OCI-LY7 (cell line): Measurements from ENCODE around the gene NUB1. TPM values are rescaled to one million over a fixed set of nuclear protein-coding genes. Genes with fewer than 3 reads are reported as not detected.

Experiments used
- BruUV-seq: library from RNA; stranded (reverse); fragments of 400-500 nt; replicated peaks from 2 replicates; lab custom pipeline; 2021; lab: Mats Ljungman, UMichigan
- CTCF ChIA-PET: fragments of 300-600 bp; sonication (Branson Sonifier 250); formaldehyde crosslinking; loops from one replicate; lab custom pipeline; 2022; ENCODE audit warnings: antibody characterized with exemption; ENCODE audit not compliant: unreplicated experiment; lab: Charles Lee
- POLR2A ChIA-PET: fragments of 300-600 bp; sonication (Branson Sonifier 250); formaldehyde crosslinking; loops from one replicate; lab custom pipeline; 2022; ENCODE audit warnings: antibody characterized with exemption; lab: Charles Lee
- DNase-seq: peaks from one replicate; pipeline ENCODE4 v3.0.0-alpha.2; 2015; ENCODE audit warnings: low spot score
- H2AFZ ChIP-seq: fragments of 200-600 bp; sonication (generic), shearing (Covaris generic); 2 replicates; pipeline ENCODE4 v1.6.1; 2014; ENCODE audit warnings: mild to moderate bottlenecking, antibody characterized with exemption, low read length, moderate library complexity
- H3K27ac ChIP-seq: fragments of 200-600 bp; sonication (generic); 2 replicates; pipeline ENCODE4 v1.5.1; 2014; ENCODE audit warnings: mixed run types, low read depth, mild to moderate bottlenecking, moderate library complexity, low read length, inconsistent platforms; ENCODE audit not compliant: poor library complexity, severe bottlenecking
- H3K36me3 ChIP-seq: fragments of 200-600 bp; sonication (generic); 2 replicates; pipeline ENCODE4 v1.6.1; 2014; ENCODE audit warnings: mild to moderate bottlenecking, antibody characterized with exemption, low read length, moderate library complexity, mixed read lengths; ENCODE audit not compliant: insufficient read depth
- H3K4me1 ChIP-seq: fragments of 200-600 bp; sonication (generic); 2 replicates; pipeline ENCODE4 v1.5.1; 2014; ENCODE audit warnings: mild to moderate bottlenecking, low read length; ENCODE audit not compliant: insufficient read depth, poor library complexity, severe bottlenecking
- H3K4me2 ChIP-seq: fragments of 200-600 bp; sonication (generic); 2 replicates; pipeline ENCODE4 v1.6.1; 2014; ENCODE audit warnings: mild to moderate bottlenecking, low read length
- H3K4me3 ChIP-seq: fragments of 200-600 bp; sonication (generic); 2 replicates; pipeline ENCODE4 v1.5.1; 2014; ENCODE audit warnings: mild to moderate bottlenecking, low read depth, low read length; ENCODE audit not compliant: poor library complexity, severe bottlenecking
- H3K79me2 ChIP-seq: fragments of 200-600 bp; sonication (generic); 2 replicates; pipeline ENCODE4 v1.6.1; 2016; ENCODE audit warnings: low read depth, mild to moderate bottlenecking, low read length, moderate library complexity, mixed read lengths; ENCODE audit not compliant: insufficient read depth
- H3K9me2 ChIP-seq: fragments of 200-600 bp; sonication (generic); 2 replicates; pipeline ENCODE4 v1.6.1; 2016; ENCODE audit warnings: mild to moderate bottlenecking, low read length, mixed read lengths; ENCODE audit not compliant: insufficient read depth
- H3K9me3 ChIP-seq: fragments of 200-600 bp; sonication (generic); 2 replicates; pipeline ENCODE4 v1.6.1; 2014; ENCODE audit warnings: mild to moderate bottlenecking, mixed run types, low read length, mixed read lengths
- H4K20me1 ChIP-seq: fragments of 200-600 bp; sonication (generic); 2 replicates; pipeline ENCODE4 v1.6.1; 2014; ENCODE audit warnings: mild to moderate bottlenecking, antibody characterized with exemption, low read length, moderate library complexity, mixed read lengths; ENCODE audit not compliant: insufficient read depth
- EZH2phosphoT487 ChIP-seq: fragments of 200-600 bp; sonication (generic); IDR thresholded peaks from 2 replicates; pipeline ENCODE4 v1.6.1; 2018; ENCODE audit warnings: low read depth, borderline replicate concordance, mild to moderate bottlenecking, mixed run types, antibody characterized with exemption, low read length, moderate library complexity, mixed read lengths
- intact Hi-C: fragments of 100-400 bp; cut with micrococcal nuclease; formaldehyde crosslinking; loops from one replicate; pipeline ENCODE4 v1.10.0; 2022; ENCODE audit not compliant: unreplicated experiment
- total RNA-seq, 2 experiments: library from RNA; depleted of rRNA in 1 of 2; stranded (reverse); fragments of >200 nt in 1 of 2; shearing (Covaris generic) in 1 of 2; gene quantifications; 2 replicates each; pipeline ENCODE4 v1.2.3, GENCODE V29; 2014 to 2022
- TF ChIP-seq, protein P1 (sequence below): fragments of 200-600 bp; sonication (generic); conservative IDR thresholded peaks from 2 replicates; pipeline ENCODE4 v1.5.1; 2014; ENCODE audit warnings: mild to moderate bottlenecking, antibody characterized with exemption, low read length, moderate library complexity, mixed read lengths

Gene NUB1
- total RNA-seq, 2 experiments from 2014 or later: 44.1 to 50.7 TPM

- no peak for DNase-seq
- CTCF ChIA-PET: no interaction called here
- H3K4me2 ChIP-seq: no peak overlapping the region
- no peak overlapping the region for H3K27ac ChIP-seq
- H2AFZ ChIP-seq: no peak overlapping the region
- H3K4me1 ChIP-seq: peaks cover 17% of the 10 kb centered on the region
- TF ChIP-seq, protein P1, sequence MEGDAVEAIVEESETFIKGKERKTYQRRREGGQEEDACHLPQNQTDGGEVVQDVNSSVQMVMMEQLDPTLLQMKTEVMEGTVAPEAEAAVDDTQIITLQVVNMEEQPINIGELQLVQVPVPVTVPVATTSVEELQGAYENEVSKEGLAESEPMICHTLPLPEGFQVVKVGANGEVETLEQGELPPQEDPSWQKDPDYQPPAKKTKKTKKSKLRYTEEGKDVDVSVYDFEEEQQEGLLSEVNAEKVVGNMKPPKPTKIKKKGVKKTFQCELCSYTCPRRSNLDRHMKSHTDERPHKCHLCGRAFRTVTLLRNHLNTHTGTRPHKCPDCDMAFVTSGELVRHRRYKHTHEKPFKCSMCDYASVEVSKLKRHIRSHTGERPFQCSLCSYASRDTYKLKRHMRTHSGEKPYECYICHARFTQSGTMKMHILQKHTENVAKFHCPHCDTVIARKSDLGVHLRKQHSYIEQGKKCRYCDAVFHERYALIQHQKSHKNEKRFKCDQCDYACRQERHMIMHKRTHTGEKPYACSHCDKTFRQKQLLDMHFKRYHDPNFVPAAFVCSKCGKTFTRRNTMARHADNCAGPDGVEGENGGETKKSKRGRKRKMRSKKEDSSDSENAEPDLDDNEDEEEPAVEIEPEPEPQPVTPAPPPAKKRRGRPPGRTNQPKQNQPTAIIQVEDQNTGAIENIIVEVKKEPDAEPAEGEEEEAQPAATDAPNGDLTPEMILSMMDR: no peak
- TF ChIP-seq EZH2phosphoT487: no peak
- no peaks in the 10 kb centered on the region for H3K9me3 ChIP-seq
- POLR2A ChIA-PET: interaction anchor here (0.6 kb wide), 1 partner anchor 11 kb away, joined by 3 read pairs; no protein-coding TSS in a partner anchor
- H3K4me3 ChIP-seq: no peak overlapping the region
- H3K36me3 ChIP-seq: no peaks in the 10 kb centered on the region
- no TSS peak for BruUV-seq
- H3K79me2 ChIP-seq: no peaks in the 10 kb centered on the region
- intact Hi-C loops: no loop called here
- no peaks in the 10 kb centered on the region for H3K9me2 ChIP-seq
- H4K20me1 ChIP-seq: no peaks in the 10 kb centered on the region
Observed at GRCh38 chr7:151379534-151380198, 38.1 kb downstream of the NUB1 start.

DNA sequence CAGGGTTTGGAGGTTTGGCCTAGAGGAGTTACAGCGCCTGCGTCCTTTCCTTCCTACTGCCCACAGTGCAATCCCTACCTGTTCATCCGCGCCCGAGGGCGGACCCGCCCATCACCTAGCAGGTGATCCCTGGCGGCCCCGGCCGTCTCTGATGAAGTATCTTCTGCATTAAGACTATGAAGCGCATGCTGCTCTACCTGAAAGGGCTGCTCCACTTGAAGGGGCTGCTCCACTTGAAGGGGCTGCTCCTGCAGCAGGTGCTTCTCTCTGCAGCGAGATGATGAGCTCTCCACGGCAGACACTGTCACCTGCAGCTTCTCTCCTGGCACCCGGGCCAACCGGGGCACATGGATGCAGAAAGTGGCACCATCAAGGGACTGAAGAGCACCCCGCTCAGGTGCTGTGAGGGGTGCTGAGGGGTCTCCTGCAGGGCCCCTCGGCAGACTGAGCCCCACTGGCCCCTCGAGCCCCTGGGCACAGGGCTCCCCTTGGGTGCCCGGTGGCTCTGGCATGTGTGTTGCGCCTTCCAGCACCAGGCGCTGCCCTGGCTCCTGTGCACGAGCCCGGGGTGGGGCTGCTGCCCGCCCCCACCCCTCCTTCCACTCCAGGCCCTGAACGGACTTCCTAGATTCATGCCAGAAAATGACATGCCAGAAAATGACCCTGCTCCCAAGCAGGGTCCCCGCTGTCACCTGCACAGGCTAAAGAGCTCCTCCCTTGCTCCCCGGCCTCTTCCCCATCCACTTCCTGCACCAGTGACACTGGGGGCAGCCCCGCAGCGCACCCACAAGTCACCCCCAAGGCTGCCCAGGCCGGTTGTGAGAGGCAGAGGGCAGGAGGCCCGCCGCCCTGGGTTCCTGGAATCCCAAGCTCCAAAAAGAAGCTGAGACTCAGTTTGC is 38.8 kb downstream of the NUB1 start:
- Histone ChIP-seq H3K9me3 (no peaks in the 10 kb centered on the region), H3K79me2 (no peaks in the 10 kb centered on the region), H4K20me1 (no peaks in the 10 kb centered on the region), H3K36me3 (no peaks in the 10 kb centered on the region), H3K9me2 (no peaks in the 10 kb centered on the region), H3K4me3 (peak overlapping the region; percentile 46), H3K4me2 (peak overlapping the region; percentile 62), H3K27ac (no peak overlapping the region), H3K4me1 (peaks cover 17% of the 10 kb centered on the region), H2AFZ (peak overlapping the region; percentile 34)
- ChIA-PET POLR2A (interaction anchor here (0.5 to 0.6 kb wide), 2 partner anchors 10 to 1274 kb away, joined by 3 read pairs; no protein-coding TSS in a partner anchor), CTCF (interaction anchor here (0.6 kb wide), 1 partner anchor 16 kb away, joined by 3 read pairs; no protein-coding TSS in a partner anchor)
- no peak for DNase-seq
- no TSS peak for BruUV-seq
- intact Hi-C loops: no loop called here
- TF ChIP-seq, protein P1: no peak
- no peak for TF ChIP-seq EZH2phosphoT487
